ENCODE measurements around the gene GRIN2D. TPM values are rescaled to one million over a fixed set of nuclear protein-coding genes. Genes with fewer than 3 reads are reported as not detected.

GRIN2D gene
- total RNA-seq, 1 donor from 2014 or later, result 0.68 TPM

DNA sequence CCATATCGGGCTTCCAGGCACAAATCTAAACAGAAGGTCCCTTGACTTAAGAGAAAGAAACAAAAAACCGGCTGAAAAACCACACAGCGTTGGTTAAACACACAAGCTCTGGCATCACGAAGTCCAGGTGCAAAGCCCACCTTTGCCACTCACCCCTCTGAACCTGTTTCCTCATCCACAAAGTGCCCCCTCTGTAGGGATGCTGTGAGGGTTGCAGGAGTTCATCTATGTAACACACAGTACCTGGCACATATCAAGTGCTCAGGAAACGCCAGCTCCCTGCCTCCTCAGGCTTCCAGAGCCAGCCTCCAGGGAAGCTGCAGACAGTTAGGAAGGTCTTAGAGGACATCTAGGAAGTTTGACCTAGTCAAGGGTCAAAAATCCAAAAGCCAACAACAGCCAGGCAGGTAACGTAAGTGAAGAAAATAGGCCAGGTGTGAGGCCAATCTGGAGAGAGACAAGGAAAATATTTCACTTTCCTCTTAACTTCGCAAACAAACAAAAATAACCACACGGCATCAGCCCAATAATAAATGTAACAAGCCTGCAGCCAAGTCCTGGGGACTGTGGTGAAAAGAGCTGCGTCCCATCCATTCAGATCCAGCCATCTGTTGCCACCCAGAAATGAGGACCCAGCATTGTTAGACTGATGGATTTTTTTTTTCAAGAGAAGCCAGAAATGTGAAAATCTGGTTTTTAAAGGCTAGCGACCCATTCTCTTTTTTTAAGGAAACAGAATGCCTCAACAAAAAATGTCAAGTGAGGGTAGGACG is 12.1 kb upstream of the GRIN2D start:
- DNase-seq (ENCODE audit: low read depth, low spot score), result no peak
- Mint-ChIP-seq H3K27me3 (ENCODE audit: low read depth) (no peaks in the 10 kb centered on the region), H3K4me3 (no peak overlapping the region), H3K36me3 (ENCODE audit: low read depth) (peaks cover 8% of the 10 kb centered on the region), H3K9me3 (no peaks in the 10 kb centered on the region), H3K27ac (ENCODE audit: unreplicated experiment) (no peak overlapping the region), H3K4me1 (no peaks in the 10 kb centered on the region)
- TF ChIP-seq, protein P1, sequence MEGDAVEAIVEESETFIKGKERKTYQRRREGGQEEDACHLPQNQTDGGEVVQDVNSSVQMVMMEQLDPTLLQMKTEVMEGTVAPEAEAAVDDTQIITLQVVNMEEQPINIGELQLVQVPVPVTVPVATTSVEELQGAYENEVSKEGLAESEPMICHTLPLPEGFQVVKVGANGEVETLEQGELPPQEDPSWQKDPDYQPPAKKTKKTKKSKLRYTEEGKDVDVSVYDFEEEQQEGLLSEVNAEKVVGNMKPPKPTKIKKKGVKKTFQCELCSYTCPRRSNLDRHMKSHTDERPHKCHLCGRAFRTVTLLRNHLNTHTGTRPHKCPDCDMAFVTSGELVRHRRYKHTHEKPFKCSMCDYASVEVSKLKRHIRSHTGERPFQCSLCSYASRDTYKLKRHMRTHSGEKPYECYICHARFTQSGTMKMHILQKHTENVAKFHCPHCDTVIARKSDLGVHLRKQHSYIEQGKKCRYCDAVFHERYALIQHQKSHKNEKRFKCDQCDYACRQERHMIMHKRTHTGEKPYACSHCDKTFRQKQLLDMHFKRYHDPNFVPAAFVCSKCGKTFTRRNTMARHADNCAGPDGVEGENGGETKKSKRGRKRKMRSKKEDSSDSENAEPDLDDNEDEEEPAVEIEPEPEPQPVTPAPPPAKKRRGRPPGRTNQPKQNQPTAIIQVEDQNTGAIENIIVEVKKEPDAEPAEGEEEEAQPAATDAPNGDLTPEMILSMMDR (conservative IDR thresholded peaks at IDR 0.05), result no peak

DNA sequence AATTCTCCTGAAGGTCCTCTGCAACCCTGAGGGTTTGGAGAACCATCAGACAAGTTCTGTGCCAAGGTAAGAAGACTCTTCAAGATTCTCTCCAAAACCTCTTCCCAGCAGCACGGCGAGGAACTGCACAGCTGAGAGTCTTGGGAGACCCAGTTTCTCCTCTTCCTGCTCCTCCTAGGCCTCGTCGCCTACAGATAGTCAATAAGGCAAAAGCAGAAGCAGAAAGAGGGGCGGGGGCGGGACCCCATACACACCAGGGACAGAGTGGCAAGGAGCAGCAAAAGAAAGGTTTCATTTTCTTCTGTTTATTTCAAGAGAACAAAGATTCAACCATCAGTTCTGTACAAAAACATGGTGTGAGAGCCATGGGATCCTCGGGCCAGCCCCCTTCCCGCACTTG is 11.2 kb upstream of the GRIN2D start:
- Mint-ChIP-seq H3K27ac (ENCODE audit: unreplicated experiment) (no peak overlapping the region), H3K4me1 (no peaks in the 10 kb centered on the region), H3K4me3 (no peak overlapping the region), H3K9me3 (no peaks in the 10 kb centered on the region), H3K27me3 (ENCODE audit: low read depth) (no peaks in the 10 kb centered on the region), H3K36me3 (ENCODE audit: low read depth) (peaks cover 8% of the 10 kb centered on the region)
- TF ChIP-seq, protein P1 (conservative IDR thresholded peaks at IDR 0.05), result no peak
- no peak for DNase-seq (ENCODE audit: low read depth, low spot score)

DNA sequence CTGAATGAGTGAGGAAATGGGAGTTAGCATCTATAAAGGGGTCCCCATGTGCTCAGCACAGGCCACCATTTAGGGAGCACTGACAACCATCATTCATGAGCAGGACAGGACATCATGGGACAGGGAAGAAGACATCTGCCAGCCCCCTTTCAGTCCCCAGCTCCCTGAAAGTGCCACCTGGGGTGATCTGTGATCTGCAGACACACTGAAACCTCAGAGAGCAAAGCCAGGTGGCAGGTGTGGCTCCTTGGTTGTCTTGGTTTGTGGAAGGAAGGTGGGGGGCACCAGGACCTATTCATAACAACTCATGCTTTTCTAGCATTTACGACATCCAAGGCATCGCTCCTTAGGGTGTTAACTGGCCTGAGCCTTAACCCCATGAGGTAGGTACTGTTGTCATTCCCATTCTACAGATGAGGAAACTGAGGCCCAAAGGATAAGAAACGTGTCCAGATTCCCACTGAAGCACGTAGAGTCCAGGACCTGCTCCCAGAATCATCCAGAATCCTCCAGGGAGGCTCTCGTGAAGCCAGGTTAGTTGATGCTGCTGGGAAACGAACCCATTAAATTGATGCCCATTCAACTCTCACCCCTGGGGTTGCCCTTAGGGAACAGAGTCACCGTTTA is 7.9 kb upstream of the GRIN2D start:
- no peak overlapping the region for H3K27ac Mint-ChIP-seq (ENCODE audit: unreplicated experiment)

DNA sequence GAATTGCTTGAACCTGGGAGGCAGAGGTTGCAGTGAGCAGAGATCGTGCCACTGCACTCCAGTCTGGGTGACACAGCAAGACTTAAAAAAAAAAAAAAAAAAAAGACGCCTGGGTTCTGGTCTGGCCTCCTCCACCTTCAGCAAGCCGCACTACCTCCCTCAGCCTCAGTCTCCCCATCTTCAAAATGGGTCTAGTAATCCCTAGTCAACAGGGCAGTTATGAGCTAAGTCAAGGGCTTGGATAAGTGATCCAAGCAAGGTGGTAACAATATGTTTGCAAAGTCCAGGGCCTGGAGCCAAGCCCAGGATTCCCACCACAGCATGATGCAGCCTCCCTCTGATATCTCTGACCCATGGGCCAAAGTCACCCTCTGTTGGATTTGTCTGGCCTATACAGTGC is 6.5 kb upstream of the GRIN2D start:
- Mint-ChIP-seq H3K27ac (ENCODE audit: unreplicated experiment) (no peak overlapping the region), H3K36me3 (ENCODE audit: low read depth) (peaks cover 15% of the 10 kb centered on the region), H3K4me1 (peaks cover 20% of the 10 kb centered on the region), H3K27me3 (ENCODE audit: low read depth) (peaks cover 5% of the 10 kb centered on the region), H3K4me3 (no peak overlapping the region), H3K9me3 (no peaks in the 10 kb centered on the region)
- DNase-seq (ENCODE audit: low read depth, low spot score), result no peak
- TF ChIP-seq, protein P1 (conservative IDR thresholded peaks at IDR 0.05), result no peak

More for the DNA sequence above, 7.9 kb upstream of the GRIN2D start:
- TF ChIP-seq, protein P1 (conservative IDR thresholded peaks at IDR 0.05), result no peak
- H3K4me1 Mint-ChIP-seq, result peaks cover 17% of the 10 kb centered on the region
- H3K27me3 Mint-ChIP-seq (ENCODE audit: low read depth), result peaks cover 2% of the 10 kb centered on the region
- H3K36me3 Mint-ChIP-seq (ENCODE audit: low read depth), result peaks cover 15% of the 10 kb centered on the region
- peak overlapping the region; percentile 65 for H3K4me3 Mint-ChIP-seq
- no peak for DNase-seq (ENCODE audit: low read depth, low spot score)
- H3K9me3 Mint-ChIP-seq, result no peaks in the 10 kb centered on the region

DNA sequence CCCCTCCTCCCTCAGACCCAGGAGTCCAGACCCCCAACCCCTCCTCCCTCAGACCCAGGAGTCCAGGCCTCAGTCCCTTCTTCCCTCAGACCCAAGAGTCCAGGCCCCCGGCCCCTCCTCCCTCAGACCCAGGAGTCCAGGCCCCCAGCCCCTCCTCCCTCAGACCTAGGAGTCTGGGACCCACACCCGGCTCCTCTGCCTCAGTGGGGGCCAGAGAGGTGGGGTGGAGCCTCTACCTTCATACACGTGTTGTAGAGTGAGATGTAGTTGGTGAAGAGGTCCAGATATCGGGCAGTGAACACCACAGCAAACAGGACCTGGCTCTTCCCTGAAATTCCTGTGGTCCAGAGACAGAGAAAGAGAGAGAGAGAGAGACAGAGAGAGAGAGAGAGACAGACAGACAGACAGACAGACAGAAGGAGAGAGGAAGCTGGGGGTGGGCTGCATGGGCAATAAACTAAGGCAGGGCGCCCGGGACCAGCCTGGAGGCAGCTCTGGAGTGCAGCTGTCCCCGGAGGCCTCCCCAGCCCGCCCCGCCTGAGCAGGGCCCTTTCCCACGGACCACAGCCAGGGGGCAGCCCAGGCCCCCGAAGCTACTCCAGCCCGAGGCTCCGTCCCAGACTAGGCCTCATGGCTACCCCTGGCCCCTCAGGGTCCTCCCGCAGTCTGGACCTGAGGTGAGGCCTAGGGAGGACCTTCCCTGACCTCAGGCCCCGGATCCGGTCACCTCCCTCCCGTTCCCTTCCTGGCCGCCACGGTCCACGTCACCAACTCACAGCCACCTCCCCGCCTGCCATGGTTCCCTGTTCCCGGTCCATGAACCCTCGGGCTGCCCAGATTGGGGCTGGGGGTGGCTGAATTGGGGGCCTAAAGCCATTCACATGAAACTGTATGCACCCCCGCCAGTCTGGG is 3.0 kb upstream of the GRIN2D start:
- peaks cover 30% of the 10 kb centered on the region for H3K4me1 Mint-ChIP-seq
- peak overlapping the region; percentile 96 for H3K27ac Mint-ChIP-seq (ENCODE audit: unreplicated experiment)
- DNase-seq (ENCODE audit: low read depth, low spot score), result peak; percentile 65
- TF ChIP-seq, protein P1 (conservative IDR thresholded peaks at IDR 0.05), result peak; percentile 70
- H3K4me3 Mint-ChIP-seq, result peak overlapping the region; percentile 94
- H3K36me3 Mint-ChIP-seq (ENCODE audit: low read depth), result peaks cover 7% of the 10 kb centered on the region
- H3K27me3 Mint-ChIP-seq (ENCODE audit: low read depth), result peaks cover 31% of the 10 kb centered on the region
- no peaks in the 10 kb centered on the region for H3K9me3 Mint-ChIP-seq

Measured in neural crest cell (in vitro differentiated cells).